CD4-positive, alpha-beta T cell treated with Interleukin-17A for 1 hour (primary cell): ENCODE data around the gene CTTNBP2NL.

Experiments used
- DNase-seq: peaks from one replicate; pipeline ENCODE4 v3.0.0-alpha.2; 2020

CTTNBP2NL gene

DNA sequence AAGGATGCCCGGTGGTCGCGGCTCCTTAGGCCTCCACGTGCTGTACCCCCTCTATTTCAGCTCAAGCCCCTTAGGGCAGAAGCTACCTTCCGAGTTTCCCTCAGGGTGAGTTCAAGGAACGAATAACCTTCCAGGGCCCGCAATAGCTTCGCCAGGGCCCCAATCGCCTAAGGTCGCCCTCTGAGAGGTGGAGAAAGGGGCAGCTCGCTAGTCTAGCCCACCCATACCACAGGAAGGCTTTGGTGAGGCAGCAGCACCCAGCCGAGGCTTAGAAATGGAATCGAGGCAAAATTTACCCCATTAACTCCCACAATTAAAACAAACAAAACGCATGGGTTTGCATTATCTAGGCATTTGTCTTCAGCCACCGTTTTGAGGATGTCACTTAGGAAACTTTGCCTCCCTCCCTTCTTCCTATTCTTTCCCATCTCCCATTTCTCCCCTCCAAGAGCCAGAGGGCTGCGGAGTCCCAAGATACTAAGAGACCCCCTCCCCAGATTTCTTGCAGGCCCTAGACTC is 113.7 kb downstream of the CTTNBP2NL start:
- no peak for DNase-seq

DNA sequence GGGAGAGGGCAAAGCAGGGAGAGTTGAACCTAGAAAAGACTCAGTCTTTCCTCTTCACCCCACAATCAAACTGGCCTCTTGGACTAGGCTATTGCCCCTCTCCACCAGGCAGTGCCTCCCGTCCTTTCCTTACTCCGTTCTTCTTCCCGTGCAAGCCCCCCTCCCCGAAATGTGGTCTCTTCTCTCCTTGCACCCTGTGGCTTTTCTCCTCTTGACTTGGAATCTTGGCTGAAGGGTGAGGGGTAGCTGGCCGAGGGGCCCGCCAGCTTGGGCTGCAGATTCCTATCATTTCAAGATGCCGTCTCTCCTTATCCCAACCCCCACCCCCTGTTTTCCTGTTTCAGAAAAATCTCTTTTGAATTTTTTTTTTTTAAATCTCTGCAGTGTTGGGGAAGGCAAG is 114.3 kb downstream of the CTTNBP2NL start:
- DNase-seq, result no peak
